ENCODE data around the gene TSPAN3. TPM values are rescaled to one million over a fixed set of nuclear protein-coding genes. Genes with fewer than 3 reads are reported as not detected.

The TSPAN3 gene
- total and polyA plus RNA-seq, 2 donors (not counting 1 experiment from before 2014, with no cell fraction given) = 109 to 130 TPM

- ATAC-seq (ENCODE audit: low read depth) (no peak), DNase-seq (peak; percentile 11)
- TF ChIP-seq EZH2 (IDR thresholded peaks at IDR 0.05; ENCODE audit: borderline replicate concordance, insufficient read depth, low read depth, low read length, poor library complexity, severe bottlenecking) = no peak
- TF ChIP-seq CTCF (IDR thresholded peaks at IDR 0.05) = no peak
- intact Hi-C loops (cut with micrococcal nuclease) = loop anchor here (5.0 kb wide), 2 partner anchors 35 to 795 kb away; no protein-coding TSS in a partner anchor
- Histone ChIP-seq H3K27me3 (replicated peaks in 1 of 4; ENCODE audit: control extremely low read depth in 1 of 4, control insufficient read depth in 3 of 4, insufficient read depth in 4 of 4, low read length in 3 of 4) (no peaks in the 10 kb centered on the region), H3K27ac (ENCODE audit: low read length in 2 of 2) (peak overlapping the region in 1 of 2 donors; percentile 39), H3K9me3 (ENCODE audit: control extremely low read depth in 1 of 3, control insufficient read depth in 2 of 3, insufficient read depth in 1 of 3, low read length in 2 of 3) (peaks cover 0 to 8% (median 0%) of the 10 kb centered on the region in 3 donors), H3K9ac (ENCODE audit: low read length) (no peak overlapping the region), H3K79me2 (ENCODE audit: control insufficient read depth, insufficient read depth, low read length) (no peaks in the 10 kb centered on the region), H3K4me3 (ENCODE audit: control extremely low read depth in 1 of 5, extremely low read depth in 1 of 5, insufficient read depth in 1 of 5, low read depth in 2 of 5, low read length in 4 of 5) (no peak overlapping the region), H3K36me3 (replicated peaks in 1 of 2; ENCODE audit: control extremely low read depth in 1 of 2, control insufficient read depth in 1 of 2, extremely low read depth in 1 of 2, insufficient read depth in 2 of 2, low read length in 1 of 2) (peaks cover 0 to 48% of the 10 kb centered on the region in 2 experiments), H4K20me1 (ENCODE audit: control insufficient read depth, insufficient read depth, low read length, poor library complexity, severe bottlenecking) (peaks cover 37% of the 10 kb centered on the region), H3K4me2 (replicated peaks; ENCODE audit: low read depth, low read length, poor library complexity, severe bottlenecking) (no peak overlapping the region), H3K4me1 (ENCODE audit: control insufficient read depth in 2 of 2, insufficient read depth in 2 of 2, low read length in 2 of 2) (peaks cover 12 to 42% of the 10 kb centered on the region in 2 donors), H2AFZ (ENCODE audit: insufficient read depth, low read depth, low read length, poor library complexity, severe bottlenecking) (no peak overlapping the region)
- POLR2A ChIA-PET = no interaction called here
- no peak overlapping the region for H3K27ac Mint-ChIP-seq
- peaks cover 21% of the 10 kb centered on the region for H3K4me1 Mint-ChIP-seq
- H3K4me3 Mint-ChIP-seq = no peak overlapping the region
- 95% methylated on average over 22 of the region's 22 CpGs for WGBS (ENCODE audit: insufficient coverage)
- CTCF ChIA-PET = interaction anchor here (0.7 to 7.5 kb wide), 24 partner anchors 10 to 808 kb away, joined by 3 to 67 read pairs (median 4); partner anchors contain the start of genes PSTPIP1 and SCAPER
- no peaks in the 10 kb centered on the region for H3K9me3 Mint-ChIP-seq (ENCODE audit: insufficient read depth)
- no peaks in the 10 kb centered on the region for H3K27me3 Mint-ChIP-seq
These were observed 38.8 kb downstream of the TSPAN3 start for GRCh38 chr15:77032052-77032646.

All from B cell (primary cell).